Upper lobe of right lung (tissue), 1 donor: ENCODE data around the gene EPHB6. TPM values are rescaled to one million over a fixed set of nuclear protein-coding genes. Genes with fewer than 3 reads are reported as not detected.

ENCODE experiments used
- ATAC-seq: fragments of 200-7000 bp; cut with Tn5 transposase; one replicate; pipeline ENCODE4 v1.9.1; 2020; ENCODE audit warnings: mild to moderate bottlenecking, moderate library complexity
- DNase-seq: peaks from one replicate; pipeline ENCODE4 v3.0.0-alpha.2; 2020
- H3K27ac ChIP-seq: fragments of 200-600 bp; one replicate; pipeline ENCODE4 v1.8.0; 2022
- H3K27me3 ChIP-seq: fragments of 200-600 bp; one replicate; pipeline ENCODE4 v1.8.0; 2022; ENCODE audit warnings: mild to moderate bottlenecking
- H3K36me3 ChIP-seq: fragments of 200-600 bp; one replicate; pipeline ENCODE4 v1.8.0; 2022
- H3K4me1 ChIP-seq: fragments of 200-600 bp; one replicate; pipeline ENCODE4 v1.8.0; 2022
- H3K4me3 ChIP-seq: fragments of 200-600 bp; one replicate; pipeline ENCODE4 v1.8.0; 2022; ENCODE audit warnings: mild to moderate bottlenecking
- H3K9me3 ChIP-seq: fragments of 200-600 bp; one replicate; pipeline ENCODE4 v1.8.0; 2022
- CTCF ChIP-seq: fragments of 200-600 bp; IDR thresholded peaks from one replicate; pipeline ENCODE4 v1.8.0; 2022; ENCODE audit warnings: antibody characterized with exemption
- intact Hi-C: fragments of 100-400 bp; cut with DNase I; formaldehyde crosslinking; loops from one replicate; pipeline ENCODE4 v1.11.0; 2022
- total RNA-seq: library from RNA; stranded (reverse); fragmentation: NEBNext Ultra II Directional; extraction: Animal tissue kit (Norgen Biotek cat#: 25700); gene quantifications from one replicate; pipeline ENCODE4 v1.2.1, GENCODE V29; 2021
- donor health status: DM: no; HTN: yes; CAD: no; lungs with severe emphysema.

EPHB6 gene
- total RNA-seq, 1 donor from 2014 or later, result 12.8 TPM

GRCh38 chr7:142913051-142913450 is 58.2 kb downstream of the EPHB6 start:
- intact Hi-C loops, result no loop called here
- H3K4me3 ChIP-seq, result no peak overlapping the region
- no peak overlapping the region for H3K27ac ChIP-seq
- H3K36me3 ChIP-seq, result no peaks in the 10 kb centered on the region
- H3K27me3 ChIP-seq, result peaks cover 6% of the 10 kb centered on the region
- TF ChIP-seq CTCF, result no peak
- DNase-seq, result no peak
- no peaks in the 10 kb centered on the region for H3K4me1 ChIP-seq
- no peaks in the 10 kb centered on the region for H3K9me3 ChIP-seq
- ATAC-seq, result no peak

- peaks cover 6% of the 10 kb centered on the region for H3K27me3 ChIP-seq
- intact Hi-C loops, result no loop called here
- H3K4me3 ChIP-seq, result no peak overlapping the region
- no peaks in the 10 kb centered on the region for H3K4me1 ChIP-seq
- TF ChIP-seq CTCF, result no peak
- no peaks in the 10 kb centered on the region for H3K9me3 ChIP-seq
- no peak overlapping the region for H3K27ac ChIP-seq
- DNase-seq (no peak), ATAC-seq (no peak)
- H3K36me3 ChIP-seq, result no peaks in the 10 kb centered on the region
These were observed 58.7 kb downstream of the EPHB6 start for GRCh38 chr7:142913566-142913965.

GRCh38 chr7:142914121-142914520 is 59.2 kb downstream of the EPHB6 start:
- H3K9me3 ChIP-seq, result no peaks in the 10 kb centered on the region
- no peak for DNase-seq
- TF ChIP-seq CTCF, result no peak
- intact Hi-C loops, result no loop called here
- no peaks in the 10 kb centered on the region for H3K4me1 ChIP-seq
- H3K27ac ChIP-seq, result no peak overlapping the region
- peaks cover 8% of the 10 kb centered on the region for H3K27me3 ChIP-seq
- H3K36me3 ChIP-seq, result no peaks in the 10 kb centered on the region
- H3K4me3 ChIP-seq, result no peak overlapping the region
- ATAC-seq, result no peak

- H3K4me1 ChIP-seq, result no peaks in the 10 kb centered on the region
- peaks cover 10% of the 10 kb centered on the region for H3K27me3 ChIP-seq
- no peaks in the 10 kb centered on the region for H3K36me3 ChIP-seq
- no peak overlapping the region for H3K4me3 ChIP-seq
- no peak for DNase-seq
- TF ChIP-seq CTCF, result no peak
- no peaks in the 10 kb centered on the region for H3K9me3 ChIP-seq
- H3K27ac ChIP-seq, result no peak overlapping the region
- ATAC-seq, result no peak
- intact Hi-C loops, result no loop called here
These were observed 60.4 kb downstream of the EPHB6 start for GRCh38 chr7:142915315-142915714.

GRCh38 chr7:142916508-142916907 is 61.6 kb downstream of the EPHB6 start:
- Histone ChIP-seq H3K9me3 (no peaks in the 10 kb centered on the region), H3K27me3 (peaks cover 10% of the 10 kb centered on the region), H3K36me3 (no peaks in the 10 kb centered on the region), H3K4me1 (no peaks in the 10 kb centered on the region), H3K27ac (no peak overlapping the region), H3K4me3 (no peak overlapping the region)
- intact Hi-C loops, result no loop called here
- DNase-seq, result no peak
- no peak for ATAC-seq
- TF ChIP-seq CTCF, result no peak

- H3K27me3 ChIP-seq, result peaks cover 10% of the 10 kb centered on the region
- DNase-seq (no peak), ATAC-seq (no peak)
- TF ChIP-seq CTCF, result no peak
- no peak overlapping the region for H3K4me3 ChIP-seq
- no peaks in the 10 kb centered on the region for H3K4me1 ChIP-seq
- H3K9me3 ChIP-seq, result no peaks in the 10 kb centered on the region
- H3K27ac ChIP-seq, result no peak overlapping the region
- no peaks in the 10 kb centered on the region for H3K36me3 ChIP-seq
- intact Hi-C loops, result no loop called here
These were observed 62.6 kb downstream of the EPHB6 start for GRCh38 chr7:142917447-142917846.
